Parathyroid adenoma (tissue), 2 donors: Measurements from ENCODE around the gene TTC39C.

Experiments
- H2AFZ ChIP-seq: fragments of 300-600 bp; sonication (generic); one replicate; pipeline ENCODE4 v1.7.0; 2017; ENCODE audit warnings: antibody characterized with exemption, mild to moderate bottlenecking
- H3K27ac ChIP-seq: fragments of 300-600 bp; sonication (generic); one replicate; pipeline ENCODE4 v1.7.0; 2017
- H3K27me3 ChIP-seq: fragments of 300-600 bp; sonication (generic); one replicate; pipeline ENCODE4 v1.7.0; 2017; ENCODE audit warnings: low read length; ENCODE audit not compliant: control insufficient read depth, insufficient read depth
- H3K36me3 ChIP-seq: fragments of 300-600 bp; sonication (generic); one replicate; pipeline ENCODE4 v1.7.0; 2017; ENCODE audit warnings: low read length; ENCODE audit not compliant: control insufficient read depth, insufficient read depth
- H3K4me1 ChIP-seq: fragments of 300-600 bp; sonication (generic); one replicate; pipeline ENCODE4 v1.7.0; 2017; ENCODE audit warnings: control low read depth
- H3K4me2 ChIP-seq: fragments of 300-600 bp; sonication (generic); one replicate; pipeline ENCODE4 v1.7.0; 2017; ENCODE audit warnings: low read length
- H3K4me3 ChIP-seq: fragments of 300-600 bp; sonication (generic); one replicate; pipeline ENCODE4 v1.7.0; 2017; ENCODE audit warnings: low read depth, low read length
- H3K79me2 ChIP-seq: fragments of 300-600 bp; sonication (generic); one replicate; pipeline ENCODE4 v1.7.0; 2017; ENCODE audit warnings: control low read depth
- H3K9ac ChIP-seq: fragments of 300-600 bp; sonication (generic); one replicate; pipeline ENCODE4 v1.7.0; 2017; ENCODE audit warnings: mild to moderate bottlenecking
- H3K9me3 ChIP-seq: fragments of 300-600 bp; sonication (generic); one replicate; pipeline ENCODE4 v1.7.0; 2017; ENCODE audit warnings: low read length; ENCODE audit not compliant: control insufficient read depth
- CTCF ChIP-seq: fragments of 300-600 bp; sonication (generic); IDR thresholded peaks from one replicate; pipeline ENCODE4 v1.7.0; 2017; ENCODE audit warnings: antibody characterized with exemption, mild to moderate bottlenecking
- donor health status: primary hyperparathyroidism.

Gene TTC39C

DNA sequence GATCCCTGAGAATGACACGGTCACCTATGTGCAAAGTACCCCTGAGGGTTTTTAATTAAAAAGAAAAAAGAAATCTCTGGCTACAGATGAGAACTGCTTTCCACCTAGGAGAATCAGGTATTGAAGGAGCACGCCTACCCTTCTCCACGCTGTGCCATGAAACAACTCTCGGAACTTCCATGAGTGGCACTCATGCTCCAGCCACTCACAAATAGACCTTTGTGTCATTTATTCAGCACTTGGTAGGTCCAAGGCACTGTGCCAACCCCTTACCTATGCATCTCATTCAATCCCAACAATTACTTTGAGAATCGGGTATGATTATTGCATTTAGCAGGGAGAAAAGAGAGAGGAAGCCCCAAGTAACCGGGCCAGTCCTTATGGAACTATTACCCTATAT, 44.9 kb upstream of the TTC39C start:
- H3K4me2 ChIP-seq = no peak overlapping the region
- no peak overlapping the region for H2AFZ ChIP-seq
- no peaks in the 10 kb centered on the region for H3K4me1 ChIP-seq
- H3K27me3 ChIP-seq = no peaks in the 10 kb centered on the region
- no peak overlapping the region for H3K9ac ChIP-seq
- no peak for TF ChIP-seq CTCF
- H3K79me2 ChIP-seq = no peaks in the 10 kb centered on the region
- H3K36me3 ChIP-seq = no peaks in the 10 kb centered on the region
- no peak overlapping the region for H3K27ac ChIP-seq
- no peaks in the 10 kb centered on the region for H3K9me3 ChIP-seq
- H3K4me3 ChIP-seq = no peak overlapping the region

GRCh38 chr18:23970161-23971096, 44.1 kb upstream of the TTC39C start:
- Histone ChIP-seq H3K79me2 (no peaks in the 10 kb centered on the region), H3K4me2 (no peak overlapping the region), H3K27ac (no peak overlapping the region), H3K9ac (no peak overlapping the region), H3K4me3 (no peak overlapping the region), H3K4me1 (no peaks in the 10 kb centered on the region), H3K36me3 (no peaks in the 10 kb centered on the region), H2AFZ (no peak overlapping the region), H3K27me3 (no peaks in the 10 kb centered on the region), H3K9me3 (no peaks in the 10 kb centered on the region)
- no peak for TF ChIP-seq CTCF

DNA sequence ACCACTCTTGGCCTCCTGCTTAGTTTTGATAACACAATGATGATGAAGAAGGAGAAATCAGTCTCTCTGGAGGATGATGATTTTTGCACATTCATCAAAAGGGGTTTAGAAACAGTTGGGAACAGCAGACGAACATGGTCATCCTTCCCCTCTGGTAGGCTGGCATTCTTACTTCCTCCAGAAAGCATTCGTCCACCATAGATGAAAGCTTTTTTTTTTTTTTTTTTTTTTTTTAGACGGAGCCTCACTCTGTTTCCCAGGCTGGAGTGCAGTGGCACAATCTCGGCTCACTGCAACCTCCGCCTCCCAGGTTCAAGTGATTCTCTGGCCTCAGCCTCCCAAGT, 43.5 kb upstream of the TTC39C start:
- no peak overlapping the region for H3K4me2 ChIP-seq
- H3K27ac ChIP-seq = no peak overlapping the region
- no peaks in the 10 kb centered on the region for H3K79me2 ChIP-seq

GRCh38 chr18:23971666-23972230, 42.8 kb upstream of the TTC39C start:
- no peak for TF ChIP-seq CTCF
- H3K9ac ChIP-seq = no peak overlapping the region
- H3K27me3 ChIP-seq = no peaks in the 10 kb centered on the region
- no peak overlapping the region for H3K4me2 ChIP-seq
- H3K9me3 ChIP-seq = no peaks in the 10 kb centered on the region
- no peak overlapping the region for H2AFZ ChIP-seq
- no peaks in the 10 kb centered on the region for H3K36me3 ChIP-seq
- no peaks in the 10 kb centered on the region for H3K4me1 ChIP-seq
- H3K27ac ChIP-seq = no peak overlapping the region
- no peak overlapping the region for H3K4me3 ChIP-seq
- H3K79me2 ChIP-seq = no peaks in the 10 kb centered on the region

More for the DNA sequence above, 43.5 kb upstream of the TTC39C start:
- no peak overlapping the region for H2AFZ ChIP-seq
- TF ChIP-seq CTCF = no peak
- no peaks in the 10 kb centered on the region for H3K4me1 ChIP-seq
- H3K9ac ChIP-seq = no peak overlapping the region
- no peaks in the 10 kb centered on the region for H3K27me3 ChIP-seq
- no peak overlapping the region for H3K4me3 ChIP-seq
- H3K36me3 ChIP-seq = no peaks in the 10 kb centered on the region
- H3K9me3 ChIP-seq = no peaks in the 10 kb centered on the region
